ENCODE measurements around the gene NOD2.

- TF ChIP-seq PRDM10 (CRISPR knock-in tag; IDR thresholded peaks at IDR 0.05; ENCODE audit: low read depth): no peak
- TF ChIP-seq ATF7 (IDR thresholded peaks at IDR 0.05): no peak
- no peak for TF ChIP-seq ATF7 (CRISPR knock-in tag; IDR thresholded peaks at IDR 0.05)
- no peak for TF ChIP-seq ZBTB4 (CRISPR knock-in tag; IDR thresholded peaks at IDR 0.05; ENCODE audit: borderline replicate concordance)
- TF ChIP-seq NCOR1 (IDR thresholded peaks at IDR 0.05; ENCODE audit: borderline replicate concordance, low read length): no peak
- TF ChIP-seq ZNF382 (CRISPR knock-in tag; IDR thresholded peaks at IDR 0.05; ENCODE audit: borderline replicate concordance): no peak
- TF ChIP-seq HCFC1 (IDR thresholded peaks at IDR 0.05; ENCODE audit: low read depth, low read length): no peak
- no peak for TF ChIP-seq EZH2 (conservative IDR thresholded peaks at IDR 0.05; ENCODE audit: low read depth, low read length)
- no peak for TF ChIP-seq NR2C2 (CRISPR knock-in tag; IDR thresholded peaks at IDR 0.05; ENCODE audit: borderline replicate concordance)
- TF ChIP-seq GATA4 (IDR thresholded peaks at IDR 0.05; ENCODE audit: borderline replicate concordance, low read depth): no peak
These were observed 17.5 kb upstream of the NOD2 start for GRCh38 chr16:50675686-50676610.

Measured in HepG2 (cell line).